Measurements from ENCODE around the gene STIMATE.

Gene STIMATE

DNA sequence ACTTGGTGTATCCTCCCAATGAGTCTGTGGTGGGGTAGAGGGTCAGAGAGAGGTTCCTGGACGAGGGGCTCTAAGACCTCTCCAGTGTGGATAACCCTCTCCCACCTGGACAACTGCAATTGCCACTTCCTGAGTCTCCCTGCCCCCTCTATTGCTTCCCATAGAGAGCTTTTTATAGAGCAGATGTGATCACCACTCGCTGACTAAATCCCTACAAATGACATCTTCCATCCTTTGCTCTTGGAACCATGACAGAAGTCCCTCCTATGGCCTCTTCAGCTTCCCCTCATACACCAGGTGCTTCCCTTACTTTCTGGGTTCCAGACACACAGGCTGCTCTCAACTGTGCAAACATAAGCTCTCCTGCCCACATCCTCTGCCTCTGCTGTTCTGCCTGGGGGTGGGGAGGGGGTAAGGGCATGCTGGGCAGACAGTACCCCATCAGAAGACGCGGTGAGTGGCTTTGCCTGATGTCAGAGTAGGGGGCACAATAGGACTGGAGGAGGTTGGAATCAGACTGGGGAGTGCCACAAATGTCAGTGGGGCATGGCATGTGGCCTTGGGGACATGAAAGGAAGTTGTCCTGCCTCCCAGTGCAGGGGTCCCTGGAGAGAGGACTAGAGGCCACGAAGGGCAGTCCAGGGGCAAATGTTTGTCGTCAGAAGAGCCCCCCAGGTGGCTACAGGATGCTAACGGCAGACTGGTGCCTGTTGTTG lies 87.5 kb downstream of the STIMATE start:
- Mint-ChIP-seq H3K4me1 (no peaks in the 10 kb centered on the region), H3K27me3 (no peaks in the 10 kb centered on the region), H3K27ac (no peak overlapping the region), H3K36me3 (no peaks in the 10 kb centered on the region), H3K9me3 (peaks cover 3% of the 10 kb centered on the region), H3K4me3 (no peak overlapping the region)
- no peak for ATAC-seq

DNA sequence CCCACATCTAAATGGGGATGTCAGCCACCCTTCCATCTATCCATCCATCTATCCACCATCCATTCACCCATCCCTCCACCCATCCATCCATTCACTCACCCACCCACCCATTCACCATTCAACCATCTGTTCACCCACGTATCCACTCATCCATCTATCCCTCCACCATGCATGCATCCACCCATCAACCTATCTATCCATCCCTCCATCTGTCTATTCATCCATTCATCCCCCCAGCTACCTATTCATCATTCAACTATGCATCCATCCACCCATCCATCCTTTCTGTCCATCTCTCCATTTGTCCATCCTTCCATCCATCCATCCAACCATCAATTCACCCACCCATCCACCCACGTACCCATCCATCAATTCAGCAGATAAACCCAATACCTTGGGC lies 88.2 kb downstream of the STIMATE start:
- ATAC-seq = no peak
- no peak overlapping the region for H3K4me3 Mint-ChIP-seq
- peaks cover 2% of the 10 kb centered on the region for H3K27me3 Mint-ChIP-seq
- peaks cover 3% of the 10 kb centered on the region for H3K9me3 Mint-ChIP-seq
- no peaks in the 10 kb centered on the region for H3K4me1 Mint-ChIP-seq
- no peak overlapping the region for H3K27ac Mint-ChIP-seq
- no peaks in the 10 kb centered on the region for H3K36me3 Mint-ChIP-seq

DNA sequence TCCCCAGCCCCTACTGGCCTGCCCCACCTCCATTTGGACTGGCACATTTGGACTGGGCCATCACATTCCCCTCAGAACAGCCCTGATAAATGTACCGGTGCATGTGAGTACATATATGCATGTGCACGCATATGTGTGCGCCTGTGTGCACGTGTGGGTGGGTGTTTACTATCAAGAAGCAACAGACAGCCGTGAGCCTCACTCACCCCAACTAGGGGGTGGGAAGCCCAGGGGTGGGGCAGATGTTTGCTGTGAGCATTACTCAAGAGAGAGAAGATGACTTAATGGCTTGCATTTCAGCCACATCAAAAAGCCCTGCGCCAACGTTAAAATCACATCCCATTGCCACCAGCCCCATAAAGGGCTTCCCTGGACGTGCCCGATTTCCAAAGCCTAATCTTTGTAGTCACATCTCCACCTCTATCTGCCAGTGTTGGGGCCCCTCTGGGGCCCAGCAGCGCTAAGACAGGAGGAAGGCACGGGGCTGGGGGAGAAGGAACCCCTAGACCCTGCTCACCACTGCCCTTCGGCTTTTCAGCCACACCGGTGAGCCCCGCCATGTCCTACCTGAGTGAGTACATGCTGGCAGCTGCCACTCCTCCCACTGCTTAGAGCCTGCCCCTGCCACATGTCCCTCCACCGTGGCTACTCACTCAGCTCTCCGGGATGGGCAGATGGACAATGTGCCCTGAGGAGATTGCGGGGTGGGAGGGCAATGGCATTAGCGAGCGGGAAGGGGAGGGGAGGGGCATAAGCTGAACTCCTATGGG lies 91.9 kb downstream of the STIMATE start:
- no peaks in the 10 kb centered on the region for H3K4me1 Mint-ChIP-seq
- peaks cover 9% of the 10 kb centered on the region for H3K27me3 Mint-ChIP-seq
- H3K36me3 Mint-ChIP-seq = no peaks in the 10 kb centered on the region
- no peak overlapping the region for H3K27ac Mint-ChIP-seq
- H3K4me3 Mint-ChIP-seq = no peak overlapping the region
- peaks cover 3% of the 10 kb centered on the region for H3K9me3 Mint-ChIP-seq
- ATAC-seq = no peak

DNA sequence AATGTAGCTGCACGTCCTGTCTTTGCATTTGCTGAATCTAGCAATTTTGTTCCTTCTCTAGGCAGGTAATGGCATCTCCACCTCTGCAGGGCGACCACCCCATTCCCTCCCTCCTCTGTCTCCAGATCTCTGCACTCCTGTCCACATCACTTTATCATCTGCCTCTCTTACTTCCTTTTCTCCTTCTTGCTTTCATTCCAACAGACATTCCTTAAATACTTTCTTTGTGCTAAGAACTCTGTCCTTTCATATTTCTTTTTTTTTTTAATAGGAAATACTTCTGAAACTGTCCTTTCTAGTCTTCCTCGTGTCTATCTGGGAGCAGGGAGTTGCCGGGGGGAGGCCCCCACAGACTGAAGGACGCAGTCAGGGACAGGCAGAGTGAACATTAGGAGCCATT lies 95.5 kb downstream of the STIMATE start:
- Mint-ChIP-seq H3K36me3 (no peaks in the 10 kb centered on the region), H3K27ac (no peak overlapping the region), H3K9me3 (no peaks in the 10 kb centered on the region), H3K4me3 (no peak overlapping the region), H3K4me1 (no peaks in the 10 kb centered on the region), H3K27me3 (peaks cover 9% of the 10 kb centered on the region)
- ATAC-seq = no peak

DNA sequence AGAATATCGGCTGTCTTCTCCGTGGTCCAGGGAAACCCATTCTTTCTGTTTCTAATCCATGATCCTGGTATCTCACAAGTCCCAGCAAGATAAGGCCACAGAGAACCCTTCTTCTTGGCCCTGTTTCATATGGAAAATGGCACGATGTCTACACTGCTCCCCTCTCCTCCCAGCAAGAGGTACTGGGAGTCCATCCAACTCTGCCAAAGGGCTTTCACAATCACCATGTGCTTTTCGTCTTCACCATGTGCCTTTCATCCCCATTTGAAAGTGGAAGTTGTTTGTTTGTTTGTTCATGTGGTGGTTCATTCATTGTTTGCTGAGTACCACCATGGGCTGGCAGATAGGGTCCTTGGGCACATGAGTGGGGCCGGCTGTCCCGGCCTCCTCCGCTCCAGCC lies 97.3 kb downstream of the STIMATE start:
- Mint-ChIP-seq H3K4me3 (no peak overlapping the region), H3K27me3 (peaks cover 9% of the 10 kb centered on the region), H3K9me3 (no peaks in the 10 kb centered on the region), H3K27ac (no peak overlapping the region), H3K36me3 (no peaks in the 10 kb centered on the region), H3K4me1 (no peaks in the 10 kb centered on the region)
- ATAC-seq = no peak

DNA sequence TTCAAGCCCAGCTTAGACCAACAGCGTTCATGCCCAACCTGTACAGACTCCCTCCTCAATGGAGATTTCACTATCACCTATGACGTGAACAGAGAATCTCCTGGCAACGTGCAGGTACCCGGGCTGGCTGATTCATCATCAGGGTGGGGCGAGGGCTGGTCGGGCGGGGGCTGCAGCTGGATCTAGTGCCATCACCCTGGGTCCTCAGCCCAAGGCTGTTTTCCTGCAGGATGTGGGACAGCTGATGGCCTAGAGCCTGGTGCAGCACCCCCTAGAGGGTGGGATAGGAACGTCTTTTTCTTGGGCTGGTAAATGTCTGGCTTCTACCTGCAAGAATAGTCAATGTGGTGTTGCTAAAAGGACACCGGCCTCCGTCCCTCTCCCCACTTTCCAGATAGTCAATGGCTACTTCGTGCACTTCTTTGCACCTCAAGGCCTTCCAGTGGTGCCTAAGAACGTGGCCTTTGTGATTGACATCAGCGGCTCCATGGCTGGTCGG lies 98.3 kb downstream of the STIMATE start:
- Mint-ChIP-seq H3K27ac (no peak overlapping the region), H3K4me1 (no peaks in the 10 kb centered on the region), H3K4me3 (no peak overlapping the region), H3K27me3 (peaks cover 6% of the 10 kb centered on the region), H3K36me3 (no peaks in the 10 kb centered on the region), H3K9me3 (no peaks in the 10 kb centered on the region)
- ATAC-seq = no peak

DNA sequence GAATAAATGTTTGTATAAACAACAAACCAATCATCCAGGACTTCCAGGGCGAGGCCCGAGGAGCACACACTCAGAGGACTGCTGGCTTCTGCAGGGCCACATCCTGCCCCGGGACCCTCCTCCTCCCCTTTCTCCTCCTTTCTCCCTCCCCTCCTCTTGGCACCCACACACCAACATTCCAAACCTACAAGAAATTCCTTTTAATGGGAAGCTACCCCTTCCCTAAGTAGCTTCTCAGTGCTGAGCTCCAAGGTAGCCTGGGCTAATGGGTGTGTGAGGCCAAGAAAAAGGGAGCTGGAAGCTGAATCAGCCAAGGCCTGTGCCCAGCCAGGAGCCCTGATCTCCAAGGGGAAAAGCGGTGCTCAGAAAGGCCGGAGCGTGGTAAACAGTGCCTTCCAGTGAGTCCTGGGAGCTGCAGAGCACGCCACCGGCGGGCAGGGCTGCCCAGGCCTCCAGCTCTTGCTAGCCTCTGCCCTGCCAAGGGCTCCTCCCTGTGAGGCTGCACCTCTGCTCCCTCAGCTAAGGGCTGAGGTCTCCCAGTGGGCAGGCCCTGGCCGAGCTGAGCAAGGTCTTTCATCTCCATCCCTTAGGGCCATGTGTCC lies 98.9 kb downstream of the STIMATE start:
- no peak for ATAC-seq
- Mint-ChIP-seq H3K36me3 (no peaks in the 10 kb centered on the region), H3K4me1 (no peaks in the 10 kb centered on the region), H3K9me3 (no peaks in the 10 kb centered on the region), H3K27me3 (peaks cover under 1% of the 10 kb centered on the region), H3K27ac (no peak overlapping the region), H3K4me3 (no peak overlapping the region)

DNA sequence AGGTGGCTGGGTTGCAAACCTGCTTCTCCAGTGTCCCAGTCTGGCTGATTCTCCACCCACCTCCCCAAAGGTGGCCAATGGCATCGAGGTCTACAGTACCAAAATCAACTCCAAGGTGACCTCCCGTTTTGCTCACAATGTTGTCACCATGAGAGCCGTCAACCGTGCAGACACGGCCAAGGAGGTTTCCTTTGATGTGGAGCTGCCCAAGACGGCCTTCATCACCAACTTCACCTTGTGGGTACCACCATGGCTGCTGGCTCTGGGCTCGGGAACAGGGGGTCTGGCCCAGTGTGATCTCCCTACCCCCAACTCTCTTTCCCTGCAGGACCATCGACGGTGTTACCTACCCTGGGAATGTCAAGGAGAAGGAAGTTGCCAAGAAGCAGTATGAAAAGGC lies 100.9 kb downstream of the STIMATE start:
- Mint-ChIP-seq H3K4me1 (no peaks in the 10 kb centered on the region), H3K4me3 (no peak overlapping the region), H3K27ac (no peak overlapping the region), H3K36me3 (no peaks in the 10 kb centered on the region), H3K9me3 (no peaks in the 10 kb centered on the region), H3K27me3 (no peaks in the 10 kb centered on the region)
- ATAC-seq = no peak

DNA sequence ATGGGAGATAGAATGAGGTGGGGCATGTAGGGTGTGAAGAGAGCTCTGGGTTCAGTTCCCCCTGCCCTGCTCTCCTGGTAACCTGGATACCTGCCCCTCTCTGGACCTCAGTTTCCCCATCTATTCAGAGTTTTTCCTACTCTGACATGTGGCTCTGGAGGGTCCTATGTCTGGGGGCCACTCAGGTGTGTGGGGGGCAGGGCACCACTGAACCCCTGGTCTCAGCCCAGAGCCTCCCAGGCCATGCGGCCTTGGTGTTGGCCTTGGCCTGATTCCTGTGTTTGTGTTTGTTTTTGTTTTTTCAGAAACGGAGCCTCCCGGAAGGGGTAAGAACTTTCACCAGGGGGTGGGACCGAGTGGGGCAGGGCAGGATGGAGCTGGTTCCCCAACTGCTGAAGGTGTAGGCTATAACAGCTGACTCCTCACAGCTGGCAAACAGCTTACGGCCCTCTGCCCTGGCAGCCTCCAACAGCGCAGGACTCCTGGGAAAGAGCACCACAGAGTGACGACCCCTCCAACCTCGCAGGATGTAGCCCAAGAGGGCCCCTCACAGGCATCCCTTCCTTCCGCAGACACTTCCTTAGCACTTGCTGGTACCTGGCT lies 101.9 kb downstream of the STIMATE start:
- H3K4me3 Mint-ChIP-seq = no peak overlapping the region
- no peak for ATAC-seq
- no peaks in the 10 kb centered on the region for H3K4me1 Mint-ChIP-seq
- no peaks in the 10 kb centered on the region for H3K36me3 Mint-ChIP-seq
- no peak overlapping the region for H3K27ac Mint-ChIP-seq
- H3K9me3 Mint-ChIP-seq = no peaks in the 10 kb centered on the region
- H3K27me3 Mint-ChIP-seq = peaks cover 6% of the 10 kb centered on the region

DNA sequence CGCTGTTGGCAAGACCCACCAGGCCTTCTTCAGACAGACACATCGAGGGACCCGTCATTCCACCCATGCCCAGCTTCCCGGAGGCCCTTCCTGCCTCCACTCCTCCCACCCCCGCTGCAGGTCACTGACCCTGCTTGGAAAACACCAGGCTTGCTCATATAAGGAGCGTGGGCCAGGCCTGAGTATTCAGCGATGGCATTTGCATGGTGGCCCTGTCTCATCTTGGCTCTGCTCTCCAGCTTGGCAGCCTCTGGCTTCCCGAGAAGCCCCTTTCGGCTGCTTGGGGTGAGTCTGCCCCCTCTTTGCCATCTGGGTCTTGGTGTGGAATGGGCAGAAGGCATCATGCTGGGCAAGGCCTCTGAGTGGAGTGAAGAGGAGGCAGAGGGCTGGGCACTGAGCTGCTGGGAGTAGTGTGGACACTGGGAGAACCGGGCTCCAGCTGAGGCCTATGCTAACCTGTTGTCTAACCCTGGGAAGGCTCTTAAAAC lies 102.7 kb downstream of the STIMATE start, which contains the start of gene ITIH3:
TSS of gene ITIH3 (plus strand) at position 185 of the 488 bp plus-strand sequence. CDS start at position 193, 8 bp downstream.
- Mint-ChIP-seq H3K4me3 (no peak within 1 kb of the TSS), H3K36me3 (no peaks in the 10 kb centered on the region), H3K9me3 (no peaks in the 10 kb centered on the region), H3K4me1 (no peaks in the 10 kb centered on the region), H3K27me3 (peaks cover 11% of the 10 kb centered on the region), H3K27ac (no peak within 1 kb of the TSS)
- ATAC-seq = no peak

DNA sequence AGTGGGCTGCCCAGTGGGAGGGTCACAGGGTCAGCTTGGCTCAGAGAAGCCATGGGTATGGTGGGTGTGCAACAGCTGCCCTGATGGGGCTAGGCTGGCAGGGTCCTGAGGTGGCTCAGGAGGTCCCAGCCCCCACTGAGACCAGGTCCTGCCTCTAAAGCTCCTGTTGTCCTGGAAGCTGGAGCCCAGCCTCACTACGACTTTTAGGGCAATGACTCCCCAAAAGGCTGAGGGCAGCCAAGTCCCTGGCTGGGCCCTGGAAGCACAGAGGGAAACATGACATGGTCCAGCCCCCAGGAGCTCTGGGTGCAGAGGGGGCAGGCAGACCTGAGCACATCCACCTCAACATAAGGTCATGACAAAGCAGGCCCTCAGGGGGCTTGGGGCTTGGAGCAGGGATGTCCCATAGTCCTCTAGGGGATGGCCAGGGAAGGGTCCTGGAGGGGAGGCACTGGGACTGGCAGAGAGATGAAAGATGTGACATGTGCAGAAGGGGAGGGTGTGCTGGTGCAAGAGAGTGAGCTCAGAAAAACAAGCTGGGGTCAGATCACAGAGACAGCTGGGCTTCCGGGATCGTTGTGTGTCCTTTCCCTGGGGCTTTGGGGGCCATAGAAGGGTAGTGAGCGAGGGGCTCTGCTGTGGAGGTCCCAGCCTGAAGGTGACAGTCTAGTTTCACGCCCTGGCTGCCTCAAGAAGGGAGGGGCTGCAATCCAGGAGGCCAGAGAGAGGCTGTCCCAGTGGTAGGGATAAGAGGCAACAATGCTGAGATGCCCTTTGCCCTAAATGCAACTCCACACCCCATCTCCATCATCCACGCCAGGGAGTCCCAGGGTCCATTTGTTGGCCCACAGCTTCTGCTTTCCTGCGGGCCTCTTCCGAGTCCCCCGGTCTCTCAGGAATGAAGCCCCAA lies 103.4 kb downstream of the STIMATE start:
- no peak overlapping the region for H3K27ac Mint-ChIP-seq

DNA sequence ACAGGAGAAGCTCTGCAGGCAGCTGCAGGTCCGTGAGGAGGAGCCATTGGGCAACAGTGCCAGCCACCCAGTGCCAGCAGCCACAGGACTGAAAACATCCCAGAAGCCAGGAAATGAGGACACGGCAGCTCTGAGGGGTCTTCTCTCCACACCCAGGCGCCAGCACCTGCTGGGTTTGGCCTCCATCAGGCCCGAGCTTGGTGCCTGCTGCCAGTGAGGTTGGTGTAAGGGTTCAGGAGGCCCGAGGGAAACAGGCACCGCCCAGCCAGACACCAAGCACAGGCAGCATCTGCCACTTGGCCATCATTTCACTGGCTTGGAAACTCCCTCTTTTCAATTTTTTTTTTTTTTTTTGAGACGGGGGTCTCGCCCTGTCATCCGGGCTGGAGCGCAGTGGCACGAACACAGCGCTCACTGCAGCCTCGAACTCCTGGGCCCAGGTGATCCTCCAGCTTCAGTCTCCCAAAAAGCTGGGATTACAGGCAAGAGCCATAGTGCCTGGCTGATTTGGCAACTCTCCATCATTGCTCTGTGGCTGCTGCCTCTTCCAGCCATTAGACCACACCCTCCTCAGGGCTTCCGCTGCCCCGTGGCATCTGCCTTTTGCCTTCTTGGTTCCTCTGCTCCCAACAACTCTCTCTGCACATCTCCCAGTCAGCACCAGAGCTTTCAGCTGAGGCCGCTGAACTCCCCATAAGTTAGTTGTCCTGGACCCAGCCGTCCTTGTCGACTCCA lies 104.2 kb downstream of the STIMATE start:
- Mint-ChIP-seq H3K4me3 (no peak overlapping the region), H3K27ac (no peak overlapping the region), H3K27me3 (peaks cover 11% of the 10 kb centered on the region), H3K9me3 (no peaks in the 10 kb centered on the region), H3K36me3 (no peaks in the 10 kb centered on the region), H3K4me1 (no peaks in the 10 kb centered on the region)
- ATAC-seq = no peak

More for the DNA sequence above, 103.4 kb downstream of the STIMATE start:
- Mint-ChIP-seq H3K36me3 (no peaks in the 10 kb centered on the region), H3K27me3 (peaks cover 11% of the 10 kb centered on the region), H3K4me3 (no peak overlapping the region), H3K9me3 (no peaks in the 10 kb centered on the region), H3K4me1 (no peaks in the 10 kb centered on the region)
- ATAC-seq = no peak

DNA sequence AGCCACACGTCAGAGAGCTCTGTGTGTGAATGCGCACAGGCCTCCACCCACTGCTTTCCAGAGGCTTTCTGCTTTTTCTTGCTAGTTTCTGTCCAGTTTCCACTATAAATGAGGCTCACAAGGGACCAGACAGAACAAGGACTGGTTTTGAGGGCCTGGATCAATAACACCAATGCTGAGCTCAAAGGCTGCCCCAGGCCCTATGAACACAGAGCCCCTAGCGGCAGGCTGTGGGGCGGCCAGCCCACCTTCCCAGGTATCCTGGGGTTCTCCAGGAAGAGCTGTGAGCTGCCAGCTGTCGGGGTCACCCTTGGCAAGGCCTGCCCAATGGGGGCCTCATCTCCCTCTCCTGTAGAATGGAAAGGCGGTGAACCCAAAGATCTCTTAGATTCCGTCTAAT lies 104.9 kb downstream of the STIMATE start:
- Mint-ChIP-seq H3K4me1 (no peaks in the 10 kb centered on the region), H3K27me3 (peaks cover 11% of the 10 kb centered on the region), H3K36me3 (no peaks in the 10 kb centered on the region), H3K27ac (no peak overlapping the region), H3K9me3 (no peaks in the 10 kb centered on the region), H3K4me3 (no peak overlapping the region)
- no peak for ATAC-seq

DNA sequence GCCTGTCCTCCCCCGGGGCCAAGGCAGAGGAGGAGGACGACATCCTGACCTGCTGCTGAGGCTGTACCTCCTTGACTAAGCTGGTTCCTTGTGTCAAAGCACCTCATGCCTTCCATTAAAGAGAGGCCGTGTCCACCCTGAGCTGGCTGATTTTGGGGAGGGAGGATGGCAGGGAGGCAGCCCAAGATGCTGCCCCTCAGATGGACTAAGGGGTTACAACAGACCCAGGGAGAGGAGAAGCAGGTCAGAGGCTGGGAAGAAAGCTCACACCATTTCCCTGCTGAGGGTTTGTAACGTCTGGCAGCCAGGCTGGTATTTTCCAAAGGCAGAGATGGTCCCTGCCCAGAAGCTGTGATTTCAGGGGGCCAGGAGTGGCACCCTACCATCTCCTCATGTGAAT lies 105.4 kb downstream of the STIMATE start:
- Mint-ChIP-seq H3K36me3 (no peaks in the 10 kb centered on the region), H3K27me3 (peaks cover 11% of the 10 kb centered on the region), H3K4me3 (no peak overlapping the region), H3K27ac (no peak overlapping the region), H3K4me1 (no peaks in the 10 kb centered on the region), H3K9me3 (no peaks in the 10 kb centered on the region)
- ATAC-seq = no peak
